Measurements from ENCODE around the gene EXOC4.
"Not testable (repeated sequence)": the region's sequence is repeated elsewhere in the genome, so short reads cannot be mapped to it uniquely, and the experiment has no call there.

The EXOC4 gene

DNA sequence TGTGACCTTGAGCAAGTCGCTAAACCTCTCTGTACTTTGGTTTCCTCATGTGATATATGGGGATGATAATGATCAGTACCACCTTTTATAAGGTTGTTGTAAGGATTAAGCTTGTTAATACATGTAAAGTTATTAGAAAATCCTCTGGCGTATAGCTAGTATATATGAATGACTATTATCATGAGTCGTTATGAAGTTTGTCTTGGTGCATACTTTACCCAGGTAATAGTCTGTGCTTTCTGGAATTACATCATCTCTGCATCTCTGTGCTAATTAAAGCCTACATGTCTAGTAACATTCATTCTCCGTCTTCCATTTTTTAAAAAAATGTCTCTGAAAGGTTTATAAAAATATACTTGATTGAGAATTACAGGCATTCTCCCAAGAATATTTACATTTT lies 524.8 kb downstream of the EXOC4 start:
- no peak for DNase-seq

DNA sequence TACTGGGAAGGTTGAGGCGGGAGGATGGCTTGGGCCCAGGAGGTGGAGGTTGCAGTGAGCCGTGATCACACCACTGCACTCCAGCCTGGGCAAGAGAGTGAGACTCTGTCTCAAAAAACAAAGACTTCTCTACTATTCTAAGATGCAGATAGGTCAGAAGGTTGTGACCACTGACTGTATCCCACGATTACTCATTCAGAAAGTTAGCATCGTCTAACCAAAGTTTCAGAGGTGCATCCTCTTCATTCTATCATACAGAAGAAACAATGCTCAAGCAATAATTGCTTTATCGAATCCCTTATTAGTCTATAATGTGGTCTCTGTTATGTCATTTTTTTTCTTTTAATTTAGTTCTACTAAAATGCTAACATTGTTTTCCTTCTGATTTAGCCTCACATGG lies 525.6 kb downstream of the EXOC4 start:
- DNase-seq = peak; percentile 27

DNA sequence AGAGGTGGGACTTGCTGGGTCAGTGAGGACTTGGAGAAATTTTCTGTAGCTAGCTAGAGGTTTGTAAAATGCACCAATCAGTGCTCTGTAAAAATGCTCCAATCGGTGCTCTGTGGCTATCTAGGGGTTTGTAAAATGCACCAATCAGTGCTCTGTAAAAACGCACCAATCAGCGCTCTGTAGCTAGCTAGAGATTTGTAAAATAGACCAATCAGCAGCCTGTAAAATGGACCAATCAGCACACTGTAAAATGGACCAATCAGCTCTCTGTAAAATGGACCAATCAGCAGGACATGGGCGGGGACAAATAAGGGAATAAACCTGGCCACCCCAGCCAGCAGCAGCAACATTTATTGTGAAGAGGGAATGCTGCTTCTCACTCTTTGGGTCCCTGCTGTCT lies 526.7 kb downstream of the EXOC4 start:
- not testable (repeated sequence) for DNase-seq

DNA sequence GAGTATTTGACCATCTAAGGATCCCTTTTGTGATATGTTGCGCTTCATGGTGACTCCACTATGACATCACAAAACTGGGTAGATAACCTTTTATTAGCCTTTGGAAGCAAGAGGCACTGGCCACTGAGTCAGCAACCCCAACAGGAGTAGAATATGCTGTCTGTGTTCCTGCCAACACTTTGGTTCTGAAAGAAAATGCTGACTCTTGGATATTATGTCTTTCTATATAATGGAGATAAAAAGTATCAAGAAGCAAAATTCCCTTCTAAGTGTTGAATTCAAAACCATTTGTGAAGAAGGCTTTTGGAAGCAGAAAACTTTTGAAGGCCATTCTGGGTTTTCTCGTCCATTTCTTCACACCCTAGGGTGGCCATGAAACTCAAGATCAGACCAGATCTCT lies 528.0 kb downstream of the EXOC4 start:
- DNase-seq = no peak

DNA sequence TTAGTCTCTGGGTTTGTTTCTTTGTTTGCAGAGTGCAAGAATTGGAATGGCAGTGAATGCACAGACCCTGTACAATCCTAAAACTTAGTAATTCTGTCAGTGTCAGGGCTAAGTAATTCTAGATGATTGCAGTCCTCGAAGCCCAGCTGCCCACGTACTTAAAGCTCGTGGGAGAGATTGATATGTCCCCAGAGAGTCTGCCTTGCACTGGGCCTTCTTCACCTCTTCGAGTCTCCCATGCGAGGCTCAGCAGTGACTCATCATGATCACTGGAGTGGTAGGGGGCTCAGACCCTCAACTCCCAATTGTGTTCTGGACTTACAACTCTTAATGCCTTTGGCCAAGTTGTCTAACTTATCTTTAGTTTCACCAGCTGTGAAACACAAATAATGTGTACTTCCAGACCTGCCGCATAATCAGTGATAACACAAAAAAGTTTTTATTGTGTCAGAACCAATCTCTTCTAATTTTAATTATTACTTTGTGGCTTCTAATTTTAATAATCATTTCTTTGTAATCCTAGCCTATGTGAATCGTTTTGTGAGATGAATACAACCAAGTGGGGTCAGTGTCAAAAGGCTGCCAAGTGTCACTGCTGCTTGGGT lies 528.7 kb downstream of the EXOC4 start:
- no peak for DNase-seq

DNA sequence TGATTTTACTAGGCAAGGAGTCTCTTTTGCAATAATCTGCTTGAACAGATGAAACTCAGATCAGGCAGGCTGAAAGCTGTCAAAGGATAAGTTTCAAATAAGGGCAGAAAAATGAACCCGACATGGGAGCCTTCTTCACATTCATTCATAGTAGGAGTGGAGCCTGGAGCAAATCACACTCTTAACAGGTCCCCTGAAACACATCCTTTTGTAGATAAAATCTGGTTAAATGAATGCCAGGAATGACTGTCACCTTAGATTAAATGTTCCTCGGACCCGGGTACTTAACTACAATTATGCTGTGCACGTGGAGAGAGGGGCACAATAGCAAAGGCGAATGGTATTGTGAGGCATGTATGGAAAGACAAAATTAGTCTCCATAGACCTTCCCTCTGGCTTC lies 529.6 kb downstream of the EXOC4 start:
- no peak for DNase-seq

DNA sequence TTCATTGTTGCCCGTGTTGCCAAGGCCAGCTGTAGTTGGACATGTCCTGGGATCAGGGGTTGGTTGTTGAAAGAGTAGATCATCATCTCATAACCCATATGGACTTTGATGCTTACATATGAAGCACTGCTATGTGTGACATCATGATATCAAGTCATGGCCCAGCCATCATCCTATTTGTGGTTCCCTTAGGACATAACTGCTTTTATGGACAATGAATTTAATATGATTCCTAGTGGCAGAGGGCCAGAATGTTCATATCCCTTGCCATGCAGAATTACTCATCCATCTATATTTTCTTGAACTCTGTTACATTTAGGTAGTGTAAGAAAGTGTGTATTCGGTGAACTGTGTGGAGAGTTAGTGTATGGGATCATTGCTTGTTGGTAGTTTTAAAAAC lies 530.4 kb downstream of the EXOC4 start:
- DNase-seq = no peak

DNA sequence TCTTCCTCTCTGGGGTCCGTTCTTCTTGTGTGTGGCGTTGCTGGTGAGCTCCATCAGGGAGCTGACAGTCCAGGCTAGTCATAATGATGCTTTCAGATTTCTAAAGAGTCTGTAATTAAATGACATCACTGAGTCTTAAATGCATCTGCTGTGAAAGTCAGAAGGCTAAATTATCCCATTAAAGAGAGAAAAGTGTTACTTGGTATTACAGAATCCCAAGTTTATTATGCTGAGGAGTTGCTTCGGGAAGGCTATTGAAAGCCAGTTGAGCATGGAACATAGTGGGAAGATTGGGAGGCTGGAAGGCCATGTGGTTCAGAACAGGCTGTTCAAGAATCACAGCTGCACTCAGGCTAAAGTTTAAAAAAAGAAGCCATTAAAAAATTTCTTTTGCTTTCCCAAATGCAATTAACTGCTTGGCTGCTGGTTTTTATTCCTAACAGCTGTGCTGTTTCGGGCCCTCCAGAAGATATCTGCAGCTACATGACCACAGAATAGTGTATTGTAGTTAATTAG lies 531.7 kb downstream of the EXOC4 start:
- no peak for DNase-seq

DNA sequence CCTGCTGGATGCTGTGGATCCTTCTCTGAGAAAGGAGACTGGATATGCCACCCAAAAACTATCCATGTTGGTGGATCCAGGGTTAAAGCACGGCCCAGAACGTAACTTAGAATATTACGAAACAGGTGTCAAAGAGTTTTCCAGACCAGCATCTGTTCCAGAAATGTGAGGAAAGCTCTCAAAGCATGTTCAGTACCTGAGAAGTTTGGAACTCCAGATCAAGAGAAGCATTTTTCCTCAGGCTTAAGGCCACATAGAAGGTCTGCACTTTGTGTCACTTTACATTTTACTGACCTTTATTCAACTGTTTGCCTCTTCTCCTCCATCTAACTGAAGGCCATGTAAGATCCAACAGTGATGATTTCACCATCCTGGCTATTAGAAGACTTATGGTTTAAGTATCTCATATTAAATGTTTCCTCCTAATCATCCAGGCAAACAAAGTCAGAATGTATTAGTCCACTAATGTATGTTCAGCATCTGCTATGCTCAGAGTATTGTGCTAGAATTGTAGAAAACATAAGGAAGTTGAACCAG lies 533.6 kb downstream of the EXOC4 start:
- no peak for DNase-seq

DNA sequence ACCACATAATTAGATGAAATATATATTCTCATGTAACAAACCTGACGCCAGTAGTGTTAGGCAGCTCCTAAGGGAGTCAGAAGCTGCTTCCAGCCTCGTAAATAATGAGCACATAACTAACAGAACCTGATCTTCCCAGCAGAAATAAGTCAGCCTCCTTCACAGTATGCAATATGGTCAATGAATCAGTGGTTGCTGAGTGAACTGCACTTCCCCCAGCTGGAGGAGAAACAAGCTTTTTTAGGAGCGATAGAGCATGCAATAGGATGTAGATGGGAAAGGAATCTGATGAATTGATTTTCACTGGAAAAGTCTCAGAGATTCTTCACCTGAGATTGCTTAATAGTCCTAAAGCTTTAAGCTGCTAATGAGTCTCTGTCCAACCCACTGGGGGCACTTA lies 537.1 kb downstream of the EXOC4 start:
- no peak for DNase-seq

DNA sequence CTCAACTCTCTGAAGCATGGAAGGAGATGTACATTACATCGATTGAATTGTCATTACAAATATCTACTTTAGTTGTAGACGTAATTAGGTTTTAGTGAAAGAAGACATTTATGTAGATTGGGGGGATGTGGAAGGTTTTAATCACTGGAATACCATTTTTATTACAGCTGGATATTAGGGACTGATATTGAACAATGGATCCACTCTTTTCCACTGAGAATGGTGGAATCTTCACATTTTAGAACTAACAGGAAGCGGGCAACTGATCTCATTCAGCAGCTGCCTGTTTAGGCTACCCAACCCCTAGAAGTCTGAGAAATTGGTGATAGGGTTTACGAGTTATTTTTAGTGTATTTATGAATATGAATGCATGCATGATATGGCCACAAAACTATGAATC lies 538.0 kb downstream of the EXOC4 start:
- DNase-seq = no peak

DNA sequence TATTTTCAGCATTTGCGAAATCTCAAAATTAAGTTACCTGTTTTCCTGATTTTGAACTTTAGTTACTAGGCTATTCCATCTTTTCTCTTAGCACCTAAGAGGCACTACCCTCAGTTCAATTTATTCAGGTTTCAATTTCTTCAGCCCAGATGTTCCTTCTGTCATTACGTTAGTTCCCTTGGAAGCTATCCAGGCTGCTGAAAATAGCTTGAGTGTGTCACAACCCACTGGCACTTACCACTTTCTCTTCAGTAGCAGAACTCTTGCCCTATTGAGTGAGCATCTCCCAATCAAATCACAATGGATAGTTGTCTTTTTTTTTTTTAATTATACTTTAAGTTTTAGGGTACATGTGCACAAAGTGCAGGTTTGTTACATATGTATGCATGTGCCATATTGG lies 541.6 kb downstream of the EXOC4 start:
- no peak for DNase-seq

DNA sequence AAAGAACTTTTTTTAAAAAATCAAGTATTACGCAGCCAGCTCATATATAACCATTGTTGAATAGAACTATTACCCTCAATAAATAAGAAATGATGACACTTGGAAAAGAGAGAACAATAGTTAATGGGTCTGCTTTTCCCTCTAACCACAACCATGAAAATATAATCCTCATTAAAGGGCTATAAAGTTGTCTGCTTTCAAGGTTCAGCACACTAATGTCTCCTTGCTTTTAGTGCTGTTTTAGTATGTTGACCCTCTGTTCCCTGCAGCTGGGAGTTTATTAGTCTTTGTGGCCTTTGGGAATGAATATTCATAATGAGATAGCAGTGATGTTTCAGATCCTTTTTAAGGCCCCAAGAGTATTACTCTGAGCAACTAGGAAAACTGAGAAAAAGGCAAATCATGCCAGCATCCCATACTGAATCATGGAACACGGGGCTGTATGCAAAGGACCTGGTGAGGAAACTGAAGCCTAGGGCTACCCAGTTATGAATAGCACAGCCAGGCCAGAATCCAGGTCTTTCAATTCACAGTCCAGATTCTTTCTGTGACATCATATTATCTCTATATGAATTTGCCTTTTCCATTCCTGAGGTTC lies 542.3 kb downstream of the EXOC4 start:
- DNase-seq = no peak

DNA sequence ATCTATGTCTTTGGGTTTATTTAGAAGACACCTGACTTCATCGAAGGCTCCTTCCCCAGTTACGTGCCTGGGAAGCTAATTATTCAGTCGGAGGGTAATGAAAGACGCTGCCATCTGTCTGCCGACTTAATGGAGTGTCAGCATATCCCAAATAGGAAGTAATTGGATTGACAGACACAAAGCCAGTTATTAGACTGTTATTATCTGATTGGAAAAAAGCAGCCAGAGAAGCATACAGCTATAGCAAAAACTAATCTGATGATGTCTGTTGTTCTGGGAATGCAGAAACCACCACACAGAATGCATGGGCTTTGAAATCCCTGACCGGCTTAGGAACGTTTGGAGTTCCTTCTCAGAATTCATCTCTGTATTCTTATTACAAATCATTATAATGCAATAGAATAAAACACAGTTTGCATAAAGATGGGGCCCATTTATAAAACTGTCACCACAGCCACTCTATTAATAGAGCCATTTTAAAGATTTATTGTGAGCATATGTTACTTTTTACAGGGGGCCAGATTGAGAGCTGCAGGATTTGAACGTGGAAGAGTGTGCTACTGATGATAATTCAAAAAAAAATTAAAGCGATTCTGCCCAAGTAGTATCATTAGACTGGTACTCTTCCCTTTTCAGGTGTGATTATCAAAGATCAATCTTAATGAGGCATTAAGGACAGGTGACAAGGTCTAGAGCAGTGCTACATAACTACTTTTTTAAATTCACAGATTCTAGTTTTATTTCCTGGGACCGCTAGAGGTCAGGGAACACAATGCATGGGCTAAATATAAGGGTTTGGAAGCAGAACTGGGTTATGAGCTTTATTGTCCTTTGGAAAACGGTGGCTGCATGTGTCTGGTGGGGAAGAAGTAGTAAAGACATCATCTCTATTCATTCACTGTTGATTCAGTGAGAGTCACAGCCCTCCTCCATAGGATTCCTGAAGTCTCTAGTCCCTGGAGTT lies 544.2 kb downstream of the EXOC4 start:
- no peak for DNase-seq

DNA sequence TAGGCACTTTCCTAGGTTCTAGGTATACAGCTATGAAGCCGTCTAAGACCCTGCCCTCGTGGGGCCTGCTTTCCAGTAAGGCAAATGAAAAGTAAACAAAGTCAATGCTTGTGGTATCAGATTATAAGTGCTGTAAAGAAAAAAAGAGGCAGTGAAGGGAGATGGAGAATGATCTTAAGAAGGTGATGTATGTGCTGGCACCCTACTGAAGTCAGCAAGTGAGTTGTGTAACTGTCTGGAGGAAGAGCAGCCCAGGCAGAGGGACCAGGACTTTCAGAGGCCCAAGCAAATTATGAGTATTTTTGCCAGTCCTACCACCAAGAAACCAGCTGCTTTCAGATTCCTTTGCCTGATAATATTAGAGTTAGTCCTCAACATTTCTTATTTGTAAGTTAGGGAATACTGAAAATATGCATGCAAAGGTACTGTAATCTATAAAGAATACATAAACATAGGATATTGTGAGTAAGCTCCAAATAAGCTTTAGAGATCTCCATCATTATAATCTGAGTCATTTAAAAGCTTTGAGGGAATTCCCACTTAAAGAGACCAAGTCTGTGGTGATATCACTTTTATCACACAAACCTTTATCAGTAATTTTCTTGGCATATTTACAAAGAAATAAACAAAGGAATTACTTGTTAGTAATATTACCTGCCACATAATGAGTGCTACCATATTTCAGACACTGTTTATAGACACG lies 545.1 kb downstream of the EXOC4 start:
- DNase-seq = no peak

DNA sequence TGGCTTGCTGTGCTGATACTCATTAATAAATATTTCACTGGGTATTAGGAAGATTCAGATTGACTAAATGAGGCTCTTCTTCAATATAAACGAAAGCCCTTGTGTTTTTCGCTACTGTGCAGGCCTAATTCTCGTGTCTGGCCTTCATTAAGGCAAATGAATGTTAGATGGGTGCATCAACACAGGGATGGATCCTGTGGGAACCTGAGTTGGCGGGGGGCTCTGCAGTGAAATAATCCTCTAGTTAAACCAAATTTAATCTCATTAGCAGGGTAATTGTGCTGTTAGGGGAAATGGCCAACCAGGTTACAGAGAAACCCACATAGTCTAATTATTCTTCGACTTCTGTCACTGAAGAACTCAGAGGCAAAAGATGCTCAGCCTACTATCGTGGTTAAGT lies 548.5 kb downstream of the EXOC4 start:
- no peak for DNase-seq

DNA sequence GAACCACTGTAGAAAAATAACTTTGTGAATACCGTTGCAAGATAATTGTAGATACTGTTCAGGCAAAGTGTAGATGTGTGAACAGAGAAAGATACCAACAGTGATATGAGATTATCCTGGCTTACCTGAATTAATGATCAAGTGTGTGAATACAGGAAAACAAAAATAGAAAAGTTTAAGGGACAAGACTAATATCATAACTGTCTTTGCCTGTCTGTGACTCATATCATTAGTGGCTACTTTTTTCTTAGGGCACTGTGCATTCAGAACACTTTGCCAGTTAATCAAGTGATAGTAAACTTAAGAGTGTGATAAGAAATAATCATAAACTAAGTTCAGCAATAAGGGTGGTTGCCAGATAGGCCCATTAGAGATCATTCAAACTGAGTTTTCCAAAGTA lies 551.2 kb downstream of the EXOC4 start:
- peak; percentile 26 for DNase-seq

DNA sequence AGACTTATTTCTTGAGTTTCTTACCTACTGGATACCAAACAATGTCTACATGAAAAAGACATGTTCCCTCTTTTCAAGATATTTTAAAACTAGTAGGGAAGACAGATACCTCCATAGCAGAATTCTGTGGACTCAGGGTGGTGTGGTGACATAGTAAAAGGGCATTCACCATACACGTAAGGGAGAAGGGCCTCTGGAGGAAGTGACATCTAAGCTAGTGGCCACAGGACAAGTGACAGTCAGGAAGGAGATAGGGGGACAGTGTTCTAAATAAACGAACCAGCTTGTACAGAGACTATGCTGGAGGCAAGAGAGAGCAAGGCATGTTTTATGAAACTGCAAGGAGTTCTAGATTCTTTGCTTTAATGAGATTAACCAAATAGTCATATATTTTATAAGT lies 552.5 kb downstream of the EXOC4 start:
- no peak for DNase-seq

DNA sequence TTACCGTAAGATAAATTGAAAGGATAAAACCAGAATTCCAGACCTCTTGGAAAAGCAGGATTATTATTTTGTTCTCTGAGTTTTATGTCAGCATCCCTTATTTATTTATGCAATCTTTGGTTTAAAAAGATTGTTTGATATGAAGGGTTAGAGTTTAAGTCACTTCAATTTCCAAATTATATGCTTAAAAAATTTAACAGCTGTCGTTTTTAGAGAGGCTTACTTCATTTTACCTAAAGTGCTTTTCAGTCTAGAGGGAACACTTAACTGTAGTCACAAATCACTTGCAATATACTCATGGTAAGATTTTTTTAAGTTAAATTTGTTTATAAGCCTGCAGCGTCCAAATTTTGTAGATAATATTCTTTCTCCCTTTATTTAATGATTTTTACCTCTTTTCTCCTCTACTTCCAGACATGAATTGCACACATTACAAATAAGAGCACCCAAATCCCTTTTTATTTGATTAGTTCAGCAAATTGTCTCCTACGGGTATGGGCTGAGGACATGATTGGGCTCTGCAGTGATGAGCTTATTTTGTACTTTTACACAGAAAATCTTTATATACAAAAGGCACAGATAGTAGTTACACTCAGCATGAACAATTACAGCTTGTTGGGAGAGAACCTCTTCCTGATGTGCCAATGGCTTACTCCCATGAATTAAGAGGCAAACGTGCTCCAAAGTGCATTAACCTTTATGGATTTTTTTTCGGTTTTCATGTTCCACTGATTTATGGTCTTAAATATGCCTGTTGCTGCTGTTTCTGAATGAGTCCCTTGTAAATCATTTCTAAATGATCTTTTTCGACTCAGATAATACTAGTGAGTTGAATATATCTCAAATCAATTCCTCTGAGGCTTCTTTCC lies 555.0 kb downstream of the EXOC4 start:
- no peak for DNase-seq

DNA sequence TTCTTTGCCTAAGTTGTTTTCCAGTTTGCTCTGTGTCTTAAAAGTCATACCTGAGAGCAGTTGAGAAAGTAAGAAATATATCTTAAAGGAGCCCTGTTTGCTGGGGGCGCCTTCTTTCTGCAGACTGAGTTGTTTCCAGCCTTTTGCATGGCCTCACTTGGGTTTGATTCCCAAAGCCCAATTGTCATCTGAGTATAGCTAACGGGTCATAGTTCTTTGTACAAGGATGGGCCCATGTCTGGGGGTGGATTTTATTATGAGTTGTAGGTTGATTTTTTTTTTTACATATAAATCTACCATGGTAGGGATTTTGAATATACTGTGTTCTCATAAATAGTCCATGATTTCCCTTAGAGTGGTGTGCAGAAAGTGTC lies 555.6 kb downstream of the EXOC4 start:
- DNase-seq = no peak

DNA sequence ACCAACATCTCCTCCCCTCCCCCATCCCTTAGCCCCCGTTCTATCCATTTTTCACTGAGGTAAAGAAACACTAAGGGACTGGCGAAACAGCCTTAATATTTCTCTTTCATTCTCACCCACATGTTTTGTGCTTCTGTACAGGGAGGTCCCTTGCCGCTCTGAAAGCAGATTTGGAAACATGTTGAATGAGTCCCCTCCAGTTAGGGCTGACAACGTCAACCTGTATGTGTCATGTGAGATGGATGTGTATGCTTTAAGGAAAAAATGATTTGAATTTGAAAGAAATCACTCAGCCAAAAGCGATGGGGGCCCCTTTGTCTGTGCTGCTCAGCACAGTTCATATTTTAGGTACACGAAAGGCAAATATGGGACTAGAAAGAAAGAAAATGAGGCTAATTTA lies 560.0 kb downstream of the EXOC4 start:
- no peak for DNase-seq

DNA sequence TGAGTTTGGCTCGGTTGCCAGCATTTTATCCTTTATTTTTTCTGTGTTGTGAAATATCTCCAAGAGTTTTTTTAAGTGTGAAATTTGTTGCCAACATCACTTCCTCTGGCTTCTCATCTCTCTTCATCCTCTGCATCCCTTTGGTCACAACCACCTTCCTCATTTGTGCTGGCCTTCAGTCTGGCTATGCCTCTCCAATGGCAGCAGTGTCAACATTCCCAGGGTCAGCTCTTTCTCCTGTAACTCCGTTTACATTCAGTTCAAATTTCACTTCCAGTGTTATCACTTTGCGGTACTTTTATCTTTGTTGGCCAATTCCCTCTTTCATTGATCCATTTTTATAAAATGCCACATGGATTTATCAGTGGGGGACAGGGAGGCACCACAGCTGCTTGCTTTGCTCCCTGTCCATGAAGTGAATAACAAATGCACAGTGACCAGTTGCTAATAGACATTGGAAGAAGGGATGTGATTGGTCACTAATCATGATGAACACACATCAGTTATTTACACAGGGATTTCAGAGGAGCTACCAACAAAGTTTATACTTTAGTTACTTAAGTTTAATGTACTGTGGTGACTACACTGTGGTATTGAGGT lies 562.8 kb downstream of the EXOC4 start:
- no peak for DNase-seq

Measured in activated CD4-positive, alpha-beta T cell treated with anti-CD3 and anti-CD28 coated beads, Interleukin-2, amount 50 U/mL, for 16 hours (primary cell).